Mucosa of descending colon (tissue), 3 donors: ENCODE results near the gene CDSN. TPM values are rescaled to one million over a fixed set of nuclear protein-coding genes. Genes with fewer than 3 reads are reported as not detected.
A peak's percentile ranks its signal among the peaks of the same experiment; 100 is the strongest.

Experiments
- ATAC-seq: fragments of 200-7000 bp; cut with Tn5 transposase; one replicate; pipeline ENCODE4 v1.9.1; 2020; ENCODE audit warnings: mild to moderate bottlenecking, moderate library complexity
- DNase-seq, 3 donors: peaks; one replicate each; pipeline ENCODE4 v3.0.0-alpha.2; 2020
- H3K36me3 ChIP-seq: fragments of 200-600 bp; one replicate; pipeline ENCODE4 v1.8.0; 2021; ENCODE audit warnings: low read depth, mild to moderate bottlenecking
- H3K4me1 ChIP-seq: fragments of 200-600 bp; one replicate; pipeline ENCODE4 v1.8.0; 2021; ENCODE audit warnings: low read depth, mild to moderate bottlenecking
- H3K4me3 ChIP-seq: fragments of 200-600 bp; one replicate; pipeline ENCODE4 v1.8.0; 2021; ENCODE audit warnings: mild to moderate bottlenecking
- H3K9me3 ChIP-seq: fragments of 200-600 bp; one replicate; pipeline ENCODE4 v1.8.0; 2021; ENCODE audit warnings: mild to moderate bottlenecking
- intact Hi-C, 2 donors: fragments of 100-400 bp; cut with DNase I in 1 of 2; cut with micrococcal nuclease in 1 of 2; formaldehyde crosslinking; loops; one replicate each; pipeline versions ENCODE4 v1.11.0 to v1.11.1; 2022; cut with DNase I, micrococcal nuclease
- total RNA-seq, 3 donors: library from RNA; stranded (reverse); fragmentation: NEBNext Ultra II Directional in 2 of 3; extraction: Animal tissue kit (Norgen Biotek cat#: 25700) in 2 of 3; gene quantifications; one replicate each; pipeline versions ENCODE4 v1.2.1 to v1.2.4, GENCODE V29; 2021 to 2023
- TF ChIP-seq, protein P1 (sequence below): fragments of 200-600 bp; IDR thresholded peaks from one replicate; pipeline ENCODE4 v1.8.0; 2022; ENCODE audit warnings: antibody characterized with exemption, mild to moderate bottlenecking
- donor health status: DM: no; HTN: no; CAD: no; lungs with moderate emphysema.
- donor health status: DM: no; HTN: no; CAD: no.
- donor health status: DM: no; HTN: yes; CAD: no.

The CDSN gene
- total RNA-seq, 3 donors from 2014 or later: not detected

DNA sequence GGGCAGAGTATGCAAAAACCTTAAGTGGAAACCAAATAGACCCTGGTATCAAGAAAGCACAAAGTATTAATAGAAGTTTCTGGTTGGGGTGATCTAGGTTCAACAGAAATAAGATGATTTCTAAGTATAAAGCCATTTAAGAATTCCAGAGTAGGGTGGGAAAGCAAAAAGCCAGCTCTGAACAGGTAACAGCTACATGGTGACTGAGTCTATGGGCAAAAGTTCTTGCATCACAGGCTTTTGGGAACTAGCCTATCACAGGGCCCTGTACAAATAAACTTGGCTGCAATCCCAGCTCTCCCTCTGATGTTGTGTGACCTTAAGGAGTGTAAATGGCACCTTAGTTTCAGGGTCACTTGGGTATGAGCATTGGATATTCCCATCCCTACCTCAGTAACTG lies 43.7 kb upstream of the CDSN start:
- DNase-seq (no peak), ATAC-seq (no peak)
- peaks cover 9% of the 10 kb centered on the region for H3K4me1 ChIP-seq

DNA sequence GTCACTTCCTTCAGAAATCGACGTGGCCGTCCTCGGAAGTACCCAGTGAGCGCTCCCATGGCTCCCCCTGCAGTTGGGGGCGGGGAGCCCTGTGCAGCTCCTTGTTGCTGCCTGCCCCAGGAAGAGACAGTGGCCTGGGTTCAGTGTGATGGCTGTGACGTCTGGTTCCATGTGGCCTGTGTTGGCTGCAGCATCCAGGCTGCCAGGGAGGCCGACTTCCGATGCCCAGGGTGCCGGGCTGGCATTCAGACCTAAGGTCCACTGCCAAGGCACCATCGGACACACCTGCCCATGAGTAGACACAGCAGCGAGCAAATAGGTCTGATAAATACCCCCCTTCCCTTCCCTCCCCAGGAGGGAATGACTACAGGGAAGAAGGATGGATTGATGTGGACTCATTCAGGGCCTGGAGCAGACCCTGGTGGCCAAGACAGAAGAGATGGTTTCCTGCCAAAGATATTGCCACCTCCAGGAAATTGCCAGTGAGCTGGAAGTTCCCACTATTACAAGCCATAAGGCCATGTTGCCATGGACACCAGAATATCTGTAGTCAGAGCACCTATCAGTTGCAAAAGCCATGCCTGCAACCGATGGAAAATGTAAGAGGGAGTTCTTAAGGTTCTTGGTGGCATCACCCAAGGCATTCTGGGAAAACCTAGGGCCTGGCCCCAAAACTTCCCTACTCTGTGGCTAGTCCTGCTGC lies 42.4 kb upstream of the CDSN start:
- Histone ChIP-seq H3K36me3 (no peaks in the 10 kb centered on the region), H3K4me3 (no peak overlapping the region), H3K4me1 (peaks cover 12% of the 10 kb centered on the region), H3K9me3 (no peaks in the 10 kb centered on the region)
- TF ChIP-seq, protein P1, sequence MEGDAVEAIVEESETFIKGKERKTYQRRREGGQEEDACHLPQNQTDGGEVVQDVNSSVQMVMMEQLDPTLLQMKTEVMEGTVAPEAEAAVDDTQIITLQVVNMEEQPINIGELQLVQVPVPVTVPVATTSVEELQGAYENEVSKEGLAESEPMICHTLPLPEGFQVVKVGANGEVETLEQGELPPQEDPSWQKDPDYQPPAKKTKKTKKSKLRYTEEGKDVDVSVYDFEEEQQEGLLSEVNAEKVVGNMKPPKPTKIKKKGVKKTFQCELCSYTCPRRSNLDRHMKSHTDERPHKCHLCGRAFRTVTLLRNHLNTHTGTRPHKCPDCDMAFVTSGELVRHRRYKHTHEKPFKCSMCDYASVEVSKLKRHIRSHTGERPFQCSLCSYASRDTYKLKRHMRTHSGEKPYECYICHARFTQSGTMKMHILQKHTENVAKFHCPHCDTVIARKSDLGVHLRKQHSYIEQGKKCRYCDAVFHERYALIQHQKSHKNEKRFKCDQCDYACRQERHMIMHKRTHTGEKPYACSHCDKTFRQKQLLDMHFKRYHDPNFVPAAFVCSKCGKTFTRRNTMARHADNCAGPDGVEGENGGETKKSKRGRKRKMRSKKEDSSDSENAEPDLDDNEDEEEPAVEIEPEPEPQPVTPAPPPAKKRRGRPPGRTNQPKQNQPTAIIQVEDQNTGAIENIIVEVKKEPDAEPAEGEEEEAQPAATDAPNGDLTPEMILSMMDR: no peak
- ATAC-seq: no peak
- no peak for DNase-seq
- intact Hi-C loops: no loop called here

More for the DNA sequence above, 43.7 kb upstream of the CDSN start:
- Histone ChIP-seq H3K4me3 (no peak overlapping the region), H3K9me3 (no peaks in the 10 kb centered on the region), H3K36me3 (no peaks in the 10 kb centered on the region)
- intact Hi-C loops: no loop called here
- TF ChIP-seq, protein P1: no peak

DNA sequence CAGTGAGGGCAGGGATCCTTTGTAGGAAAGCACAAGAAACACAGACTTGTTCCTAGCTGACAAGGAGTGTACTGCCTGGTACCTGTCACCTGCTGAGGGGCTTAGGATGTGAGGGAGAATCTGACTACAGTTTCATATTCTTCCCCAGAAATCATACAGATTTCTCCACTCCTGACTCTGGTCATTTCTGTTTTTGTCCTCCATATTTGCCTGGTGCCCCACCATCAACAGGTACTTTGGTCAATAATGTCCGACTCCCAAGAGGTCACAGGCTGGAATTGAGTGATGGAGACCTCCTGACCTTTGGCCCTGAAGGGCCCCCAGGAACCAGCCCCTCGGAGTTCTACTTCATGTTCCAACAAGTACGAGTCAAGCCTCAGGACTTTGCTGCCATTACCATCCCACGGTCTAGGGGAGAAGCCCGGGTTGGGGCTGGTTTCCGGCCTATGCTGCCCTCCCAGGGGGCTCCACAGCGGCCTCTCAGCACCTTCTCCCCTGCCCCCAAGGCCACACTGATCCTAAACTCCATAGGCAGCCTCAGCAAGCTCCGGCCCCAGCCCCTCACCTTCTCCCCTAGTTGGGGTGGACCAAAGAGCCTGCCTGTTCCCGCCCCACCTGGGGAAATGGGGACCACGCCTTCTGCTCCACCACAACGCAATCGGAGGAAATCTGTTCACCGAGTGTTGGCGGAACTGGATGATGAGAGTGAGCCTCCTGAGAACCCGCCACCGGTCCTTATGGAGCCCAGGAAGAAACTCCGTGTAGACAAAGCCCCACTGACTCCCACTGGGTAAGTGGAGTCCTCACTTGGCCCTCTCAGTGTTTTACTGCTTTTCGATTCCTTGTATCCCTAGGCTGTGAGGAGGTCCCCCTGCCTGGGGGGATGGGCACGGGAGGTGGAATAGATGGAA lies 41.2 kb upstream of the CDSN start:
- ATAC-seq (no peak), DNase-seq (no peak)
- TF ChIP-seq, protein P1: no peak
- intact Hi-C loops: no loop called here
- no peaks in the 10 kb centered on the region for H3K36me3 ChIP-seq
- no peaks in the 10 kb centered on the region for H3K9me3 ChIP-seq
- H3K4me3 ChIP-seq: no peak overlapping the region
- H3K4me1 ChIP-seq: peaks cover 17% of the 10 kb centered on the region

DNA sequence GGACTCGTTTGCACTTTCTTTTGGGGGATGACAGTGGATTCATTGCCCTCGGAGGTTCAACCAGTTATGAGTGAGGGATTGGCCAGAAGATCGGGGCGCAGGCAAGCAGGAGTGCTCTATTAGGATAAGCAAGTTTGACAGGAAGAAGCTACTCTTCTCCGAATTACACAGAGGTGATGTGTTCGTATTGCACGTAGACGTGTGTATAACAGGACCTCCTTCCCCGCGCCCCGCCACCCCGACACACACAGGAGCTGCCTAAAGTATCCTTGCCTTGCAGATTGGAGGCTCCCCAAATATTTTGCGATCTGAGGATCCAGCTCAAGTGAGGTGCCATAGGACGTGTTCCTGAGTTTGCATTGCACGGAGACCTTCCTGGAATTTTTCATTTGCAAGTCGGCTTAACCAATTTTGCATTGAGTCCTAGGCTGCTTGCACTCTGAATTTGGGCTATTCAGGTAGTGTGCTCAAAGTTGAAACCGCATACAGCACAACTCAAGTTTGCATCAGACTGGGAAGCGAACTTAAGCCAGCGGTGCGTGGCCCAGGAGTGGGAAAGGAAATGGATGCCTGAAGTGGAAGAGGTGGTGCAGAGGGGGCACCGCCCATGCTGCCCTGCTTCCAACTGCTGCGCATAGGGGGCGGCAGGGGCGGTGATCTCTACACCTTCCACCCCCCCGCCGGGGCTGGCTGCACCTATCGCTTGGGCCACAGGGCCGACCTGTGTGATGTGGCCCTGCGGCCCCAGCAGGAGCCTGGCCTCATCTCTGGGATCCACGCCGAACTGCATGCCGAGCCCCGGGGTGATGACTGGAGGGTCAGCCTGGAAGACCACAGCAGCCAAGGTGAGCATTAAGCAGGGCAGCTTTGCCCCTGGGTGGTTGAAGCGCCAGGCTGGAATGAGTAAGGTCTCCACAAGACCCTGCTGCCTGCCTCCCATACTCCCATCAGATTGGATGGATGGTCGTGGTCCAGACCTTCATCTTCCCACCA lies 38.9 kb upstream of the CDSN start:
- H3K4me1 ChIP-seq: peaks cover 17% of the 10 kb centered on the region
- no peaks in the 10 kb centered on the region for H3K9me3 ChIP-seq
- DNase-seq: peak in 1 of 3 donors; percentile 68
- intact Hi-C loops: no loop called here
- H3K36me3 ChIP-seq: no peaks in the 10 kb centered on the region
- H3K4me3 ChIP-seq: peak overlapping the region; percentile 3
- TF ChIP-seq, protein P1: no peak
- ATAC-seq: peak; percentile 4
